ENCODE results near the gene PPT2.
"Not testable (repeated sequence)": the region's sequence is repeated elsewhere in the genome, so short reads cannot be mapped to it uniquely, and the experiment has no call there.

Gene PPT2

DNA sequence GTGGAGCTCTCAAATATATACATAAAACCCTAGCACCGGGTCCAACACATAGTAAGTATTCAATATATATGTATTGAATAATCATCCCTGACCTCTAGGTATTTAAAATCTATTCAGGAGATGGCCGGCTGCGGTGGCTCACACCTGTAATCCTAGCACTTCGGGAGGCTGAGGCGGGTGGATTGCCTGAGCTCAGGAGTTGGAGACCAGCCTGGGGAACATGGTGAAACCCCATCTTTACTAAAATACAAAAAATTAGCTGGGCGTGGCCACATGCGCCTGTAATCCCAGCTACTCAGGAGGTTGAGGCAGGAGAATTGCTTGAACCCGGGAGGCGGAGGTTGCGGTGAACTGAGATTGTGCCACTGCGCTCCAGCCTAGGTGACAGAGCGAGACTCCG, 39.2 kb downstream of the PPT2 start:
- Mint-ChIP-seq H3K4me1 (ENCODE audit: low read depth) (peaks cover 54% of the 10 kb centered on the region), H3K27ac (peak overlapping the region; percentile 97), H3K4me3 (peak overlapping the region; percentile 94)
- H3K9me3 Mint-ChIP-seq (ENCODE audit: low read depth); H3K27me3 Mint-ChIP-seq; H3K36me3 Mint-ChIP-seq: not testable (repeated sequence)

DNA sequence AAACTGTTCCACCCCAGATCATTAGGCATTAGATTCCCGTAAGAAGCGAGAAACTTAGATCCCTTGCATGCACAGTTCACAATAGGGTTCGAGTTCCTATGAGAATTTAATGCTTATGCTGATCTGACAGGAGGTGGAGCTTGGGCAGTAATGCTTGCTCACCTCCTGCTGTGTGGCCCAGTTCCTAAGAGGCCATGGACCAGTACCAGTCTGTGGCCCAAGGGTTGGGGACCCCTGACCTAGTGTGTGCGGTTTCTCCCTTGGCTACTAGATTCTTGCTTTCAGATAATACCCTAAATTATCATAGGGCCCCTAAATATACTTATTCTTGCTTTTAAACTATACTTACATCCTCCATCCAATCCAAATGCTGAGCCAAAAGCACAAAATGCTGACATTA, 40.4 kb downstream of the PPT2 start:
- H3K9me3 Mint-ChIP-seq (ENCODE audit: low read depth) = no peaks in the 10 kb centered on the region
- H3K36me3 Mint-ChIP-seq = no peaks in the 10 kb centered on the region
- H3K27me3 Mint-ChIP-seq = no peaks in the 10 kb centered on the region
- H3K27ac Mint-ChIP-seq = peak overlapping the region; percentile 97
- H3K4me3 Mint-ChIP-seq = peak overlapping the region; percentile 93
- H3K4me1 Mint-ChIP-seq (ENCODE audit: low read depth) = peaks cover 41% of the 10 kb centered on the region

DNA sequence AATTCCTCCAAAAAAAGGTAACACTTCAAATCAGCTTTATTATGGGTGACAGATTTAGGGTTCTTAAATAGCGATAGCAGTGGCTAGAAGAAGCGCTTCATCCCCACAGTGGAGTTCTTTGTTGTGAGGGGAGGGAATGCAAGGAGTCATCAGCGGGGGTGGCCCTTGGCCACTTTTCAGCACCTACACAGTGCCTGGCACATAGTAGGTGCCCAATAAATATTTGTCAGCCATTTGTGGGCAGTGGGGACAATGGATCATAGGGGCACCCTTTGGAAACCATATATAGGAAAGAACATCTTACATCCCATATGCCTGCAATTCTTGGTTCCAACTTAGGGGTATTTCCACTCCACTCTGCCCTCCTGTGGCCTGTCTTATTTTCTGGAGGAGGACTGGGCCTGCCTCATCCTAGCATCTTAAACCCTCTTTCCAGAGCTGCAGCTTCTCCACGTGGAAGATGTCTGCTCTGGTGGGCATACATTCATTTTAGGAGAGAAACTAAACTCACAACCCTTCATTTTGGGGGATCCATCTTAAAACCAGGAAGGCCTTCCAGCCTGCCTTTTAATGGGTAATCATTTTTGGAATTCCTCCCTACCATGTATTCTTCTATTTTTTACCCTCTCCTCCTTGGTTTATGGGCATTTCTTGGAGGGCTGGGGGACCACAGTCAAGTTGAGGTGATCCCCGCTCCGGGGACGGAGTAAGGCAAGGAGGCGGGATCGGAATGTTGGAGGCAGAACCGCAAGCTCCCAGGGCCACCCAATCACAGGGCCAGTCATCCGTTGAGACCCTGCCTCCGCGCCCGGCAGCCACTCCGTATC, 41.1 kb downstream of the PPT2 start:
- peaks cover 41% of the 10 kb centered on the region for H3K4me1 Mint-ChIP-seq (ENCODE audit: low read depth)
- H3K27me3 Mint-ChIP-seq = no peaks in the 10 kb centered on the region
- H3K4me3 Mint-ChIP-seq = peak overlapping the region; percentile 93
- peak overlapping the region; percentile 97 for H3K27ac Mint-ChIP-seq
- no peaks in the 10 kb centered on the region for H3K9me3 Mint-ChIP-seq (ENCODE audit: low read depth)
- H3K36me3 Mint-ChIP-seq = no peaks in the 10 kb centered on the region

DNA sequence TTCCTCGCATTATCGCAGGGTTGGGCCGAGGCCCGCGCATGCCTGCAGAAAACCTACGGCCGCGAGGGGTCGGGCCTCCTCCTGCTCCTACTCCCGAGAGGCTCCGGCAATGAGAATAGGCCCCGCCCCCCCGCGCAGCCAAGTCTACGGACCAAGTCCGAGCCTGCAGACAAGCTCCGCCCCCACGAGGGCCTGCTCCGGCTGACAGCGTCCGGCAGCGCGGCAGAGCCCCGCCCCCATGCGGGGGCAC, 41.6 kb downstream of the PPT2 start:
- no peaks in the 10 kb centered on the region for H3K27me3 Mint-ChIP-seq
- no peaks in the 10 kb centered on the region for H3K9me3 Mint-ChIP-seq (ENCODE audit: low read depth)
- no peaks in the 10 kb centered on the region for H3K36me3 Mint-ChIP-seq
- peak overlapping the region; percentile 97 for H3K27ac Mint-ChIP-seq
- peaks cover 41% of the 10 kb centered on the region for H3K4me1 Mint-ChIP-seq (ENCODE audit: low read depth)
- peak overlapping the region; percentile 95 for H3K4me3 Mint-ChIP-seq

DNA sequence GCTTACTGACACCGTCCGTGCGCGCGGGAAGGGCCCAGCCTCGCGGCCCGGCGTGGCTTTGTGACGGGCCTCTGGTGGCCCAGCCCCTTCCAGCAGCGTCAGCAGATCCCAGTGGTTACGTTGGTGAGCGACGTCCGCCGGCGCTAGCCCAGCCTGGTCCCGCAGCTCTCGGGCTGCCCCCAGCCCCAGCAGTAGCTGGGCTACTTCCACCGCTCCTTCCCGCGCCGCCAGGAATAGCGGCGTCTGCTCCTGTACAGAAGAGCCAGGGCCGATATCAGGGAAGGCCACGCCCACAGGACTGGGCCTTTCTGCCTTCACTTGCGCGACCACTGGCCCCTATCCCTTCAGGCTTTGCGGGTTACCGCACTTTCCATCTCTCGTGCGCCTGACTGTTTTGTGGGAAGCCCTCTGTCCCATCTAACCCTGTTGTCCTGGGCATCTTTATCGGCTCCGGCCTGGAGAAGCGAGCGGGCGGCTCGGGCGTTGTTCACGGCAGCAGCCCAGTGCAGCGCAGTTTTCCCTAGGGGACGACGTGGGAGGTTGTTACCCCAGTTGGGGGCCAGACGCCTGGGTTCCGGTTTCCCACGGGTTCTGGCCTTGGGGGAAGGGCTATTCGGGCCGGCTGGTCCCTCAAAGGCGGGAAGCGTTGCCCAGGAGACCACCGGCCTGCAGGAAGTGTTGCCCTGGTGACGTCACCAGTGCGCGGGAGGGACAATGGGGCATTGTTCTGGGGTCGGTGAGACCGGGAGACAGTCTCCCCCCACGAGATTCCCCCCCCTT, 42.2 kb downstream of the PPT2 start:
- peaks cover 39% of the 10 kb centered on the region for H3K4me1 Mint-ChIP-seq (ENCODE audit: low read depth)
- no peaks in the 10 kb centered on the region for H3K36me3 Mint-ChIP-seq
- H3K4me3 Mint-ChIP-seq = peak overlapping the region; percentile 95
- no peaks in the 10 kb centered on the region for H3K27me3 Mint-ChIP-seq
- H3K9me3 Mint-ChIP-seq (ENCODE audit: low read depth) = no peaks in the 10 kb centered on the region
- H3K27ac Mint-ChIP-seq = peak overlapping the region; percentile 97

DNA sequence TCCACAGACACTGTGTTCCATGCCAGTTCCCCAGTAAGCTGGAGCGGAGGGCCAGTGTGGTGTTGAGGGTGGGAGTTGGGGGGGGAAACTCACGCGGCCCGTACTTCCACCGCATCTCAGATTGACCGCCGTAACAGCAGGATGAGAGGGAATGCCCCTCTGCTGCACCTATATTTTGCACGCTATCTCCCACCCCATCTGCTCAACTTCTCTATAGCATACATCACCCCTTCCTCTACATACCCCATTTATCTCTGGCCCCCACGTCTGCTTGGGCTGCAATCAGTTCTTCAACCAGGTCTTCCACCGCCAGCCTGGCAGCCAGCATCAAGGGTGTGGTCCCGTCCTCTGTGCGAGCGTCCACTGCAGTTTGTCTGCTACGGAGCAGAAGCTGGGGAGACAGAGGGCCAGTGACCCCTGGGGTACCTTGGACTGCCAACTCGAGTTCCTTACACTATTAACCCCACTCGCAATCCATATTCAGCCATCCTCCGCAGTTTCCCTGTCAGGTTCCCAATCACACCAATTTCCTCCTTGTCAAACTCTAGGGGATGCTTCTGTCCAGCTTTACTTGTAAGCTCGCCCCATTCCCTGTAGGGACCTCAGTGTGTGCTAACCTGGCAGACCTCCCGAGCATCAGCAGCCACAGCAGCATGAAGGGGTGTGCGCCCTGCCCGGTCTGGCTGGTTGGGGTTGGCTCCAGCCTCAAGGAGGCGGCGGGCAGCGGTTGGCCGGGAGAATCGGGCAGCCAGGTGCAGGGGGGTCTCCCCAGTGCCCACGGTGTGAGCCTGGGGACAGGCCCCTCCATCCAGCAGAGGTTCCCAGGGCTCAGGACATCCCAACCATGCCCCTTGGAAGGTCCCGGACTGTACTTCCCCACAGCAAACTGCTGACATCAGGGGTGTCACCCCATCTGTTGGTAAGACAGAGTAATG, 43.0 kb downstream of the PPT2 start:
- Mint-ChIP-seq H3K9me3 (ENCODE audit: low read depth) (no peaks in the 10 kb centered on the region), H3K27ac (peak overlapping the region; percentile 97), H3K27me3 (no peaks in the 10 kb centered on the region), H3K36me3 (no peaks in the 10 kb centered on the region), H3K4me1 (ENCODE audit: low read depth) (peaks cover 32% of the 10 kb centered on the region), H3K4me3 (peak overlapping the region; percentile 95)

DNA sequence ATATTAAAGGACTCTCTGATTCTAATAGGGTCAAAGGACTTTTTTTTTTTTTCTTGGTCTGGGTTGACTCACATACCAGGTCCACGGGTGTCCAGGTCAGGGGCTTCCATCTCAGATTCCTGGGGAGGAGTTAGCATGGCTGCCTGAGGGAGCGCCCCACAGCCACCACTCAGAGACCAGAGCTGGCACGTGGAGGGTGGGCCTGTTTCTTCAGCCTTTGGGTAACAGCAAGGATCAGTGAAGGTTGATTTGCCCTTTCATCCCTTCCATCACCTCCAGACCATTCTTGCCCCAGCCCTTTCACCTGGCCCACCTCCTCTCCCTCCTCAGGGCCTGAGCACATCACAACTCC, 44.4 kb downstream of the PPT2 start:
- H3K27ac Mint-ChIP-seq = peak overlapping the region; percentile 10
- H3K27me3 Mint-ChIP-seq = no peaks in the 10 kb centered on the region
- no peaks in the 10 kb centered on the region for H3K36me3 Mint-ChIP-seq
- H3K4me1 Mint-ChIP-seq (ENCODE audit: low read depth) = peaks cover 25% of the 10 kb centered on the region
- no peak overlapping the region for H3K4me3 Mint-ChIP-seq
- no peaks in the 10 kb centered on the region for H3K9me3 Mint-ChIP-seq (ENCODE audit: low read depth)

DNA sequence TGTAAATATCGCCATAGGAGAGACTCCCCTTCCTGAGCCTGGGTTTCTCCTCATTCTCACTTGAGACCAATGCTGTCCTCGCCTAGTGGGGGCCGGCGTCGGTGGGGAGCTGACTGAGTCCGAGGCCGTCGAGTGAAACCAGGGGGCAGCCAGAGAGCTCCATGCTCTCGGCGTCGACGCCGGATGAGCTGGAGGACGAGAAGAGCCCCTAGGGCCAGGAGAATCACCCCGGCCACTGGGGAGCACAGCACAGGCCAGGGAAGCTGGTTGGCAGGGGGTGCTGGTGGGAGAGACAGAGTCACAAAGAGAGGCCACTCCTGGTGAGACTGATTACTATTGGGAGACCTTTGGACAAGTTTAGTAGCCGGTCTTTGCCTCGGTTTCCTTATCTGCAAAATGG, 44.9 kb downstream of the PPT2 start:
- Mint-ChIP-seq H3K27ac (no peak overlapping the region), H3K9me3 (ENCODE audit: low read depth) (no peaks in the 10 kb centered on the region), H3K4me3 (no peak overlapping the region), H3K4me1 (ENCODE audit: low read depth) (peaks cover 19% of the 10 kb centered on the region), H3K36me3 (no peaks in the 10 kb centered on the region), H3K27me3 (no peaks in the 10 kb centered on the region)

DNA sequence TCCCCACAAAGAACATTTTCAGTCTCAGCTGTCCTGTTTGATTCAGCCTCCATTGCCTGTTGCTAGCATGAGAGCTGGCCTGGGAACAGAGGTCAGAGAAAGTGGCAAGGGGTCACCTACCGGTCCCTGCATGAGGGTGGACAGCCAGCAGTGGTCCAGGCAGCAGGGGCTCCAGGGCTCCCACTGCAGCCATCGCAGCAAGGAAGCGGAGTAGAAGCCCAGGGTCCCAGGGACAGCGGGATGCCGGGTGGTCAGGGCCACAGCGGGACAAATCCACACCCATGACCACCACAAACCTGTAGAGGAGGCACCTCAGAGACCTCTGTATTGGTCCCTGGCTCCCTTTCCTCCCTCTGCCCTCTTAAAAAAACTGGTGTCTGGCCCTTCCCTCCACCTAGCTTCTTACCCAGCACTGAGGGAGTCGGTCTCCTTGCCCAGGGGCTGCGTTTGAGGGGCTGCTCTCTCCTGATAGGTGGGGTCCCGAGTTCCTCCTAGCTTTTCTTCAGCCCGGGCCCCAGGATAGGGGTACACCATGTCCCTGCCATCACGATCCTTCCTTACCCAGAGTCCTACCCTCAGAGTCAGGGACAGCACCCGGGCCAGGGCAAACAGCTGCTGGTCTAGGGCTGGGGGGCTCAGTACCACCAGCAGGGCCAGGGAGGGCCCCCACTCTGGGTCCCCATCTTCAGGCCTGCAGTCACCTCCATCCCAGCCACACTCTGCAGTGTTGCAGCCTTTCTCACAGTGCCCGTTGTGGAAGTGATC, 47.0 kb downstream of the PPT2 start:
- Mint-ChIP-seq H3K36me3 (no peaks in the 10 kb centered on the region), H3K4me1 (ENCODE audit: low read depth) (peaks cover 4% of the 10 kb centered on the region), H3K4me3 (no peak overlapping the region), H3K27me3 (no peaks in the 10 kb centered on the region), H3K27ac (no peak overlapping the region), H3K9me3 (ENCODE audit: low read depth) (no peaks in the 10 kb centered on the region)

DNA sequence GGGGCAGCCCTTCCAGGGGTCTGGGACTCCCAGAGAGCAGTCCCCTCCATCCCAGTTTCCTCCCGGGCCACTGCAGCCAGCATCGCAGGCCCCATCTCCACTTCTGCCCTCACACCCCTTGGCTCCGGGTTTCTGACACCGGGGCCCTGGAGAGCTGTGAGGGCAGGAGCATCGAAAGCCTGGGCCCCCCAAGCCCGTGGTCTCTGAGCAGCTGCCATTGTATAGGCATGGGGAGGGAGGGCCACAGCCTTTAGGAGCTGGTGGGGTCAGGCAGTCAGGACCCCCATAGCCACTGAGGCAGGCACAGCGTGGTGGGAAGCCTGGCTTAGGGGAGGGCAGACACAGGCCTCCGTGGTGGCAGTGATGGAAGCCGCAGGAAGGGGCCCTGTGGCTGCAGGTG, 48.2 kb downstream of the PPT2 start:
- Mint-ChIP-seq H3K27me3 (no peaks in the 10 kb centered on the region), H3K9me3 (ENCODE audit: low read depth) (no peaks in the 10 kb centered on the region), H3K4me3 (no peak overlapping the region), H3K36me3 (no peaks in the 10 kb centered on the region), H3K4me1 (ENCODE audit: low read depth) (no peaks in the 10 kb centered on the region), H3K27ac (no peak overlapping the region)

DNA sequence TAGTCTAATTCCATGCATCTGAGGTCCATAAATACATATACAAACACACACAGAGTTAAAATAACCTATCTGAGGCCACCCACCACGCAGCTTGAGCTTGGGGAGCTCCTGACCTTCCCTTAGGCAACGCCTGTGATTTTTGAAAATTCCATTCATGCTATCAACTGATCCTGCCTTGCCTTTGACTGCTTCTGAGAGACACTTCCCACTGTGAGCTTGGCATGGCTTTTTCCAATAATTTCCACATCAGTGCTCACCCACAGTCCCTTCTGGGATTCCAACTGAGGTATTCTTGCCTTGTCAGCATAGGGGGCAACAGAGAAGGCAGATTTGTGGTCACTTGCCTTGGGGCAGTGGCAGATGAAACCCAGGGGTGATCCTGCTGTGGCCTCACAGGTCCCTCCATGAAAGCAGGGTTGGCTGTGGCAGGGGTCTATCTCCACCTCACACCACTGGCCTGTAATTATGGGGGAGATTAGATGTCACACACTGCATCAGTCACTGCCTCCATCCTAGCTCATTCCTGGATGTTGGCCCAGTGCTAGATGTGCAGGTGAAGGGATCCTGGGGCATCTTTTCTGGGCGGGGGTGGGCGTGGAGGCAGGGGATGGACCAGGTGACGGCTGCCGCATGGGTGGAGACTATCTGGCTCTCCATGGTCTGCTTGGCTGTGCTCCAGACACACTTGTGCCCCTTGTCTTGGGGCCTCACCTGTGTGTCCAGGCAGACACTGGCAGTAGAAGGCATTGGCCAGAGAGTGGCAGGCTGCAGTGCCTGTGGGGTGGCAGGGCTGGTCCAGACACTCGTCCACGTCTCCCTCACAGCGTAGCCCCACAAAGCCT, 49.7 kb downstream of the PPT2 start:
- Mint-ChIP-seq H3K4me1 (ENCODE audit: low read depth) (no peaks in the 10 kb centered on the region), H3K27ac (no peak overlapping the region), H3K4me3 (no peak overlapping the region), H3K9me3 (ENCODE audit: low read depth) (no peaks in the 10 kb centered on the region), H3K27me3 (no peaks in the 10 kb centered on the region), H3K36me3 (no peaks in the 10 kb centered on the region)

DNA sequence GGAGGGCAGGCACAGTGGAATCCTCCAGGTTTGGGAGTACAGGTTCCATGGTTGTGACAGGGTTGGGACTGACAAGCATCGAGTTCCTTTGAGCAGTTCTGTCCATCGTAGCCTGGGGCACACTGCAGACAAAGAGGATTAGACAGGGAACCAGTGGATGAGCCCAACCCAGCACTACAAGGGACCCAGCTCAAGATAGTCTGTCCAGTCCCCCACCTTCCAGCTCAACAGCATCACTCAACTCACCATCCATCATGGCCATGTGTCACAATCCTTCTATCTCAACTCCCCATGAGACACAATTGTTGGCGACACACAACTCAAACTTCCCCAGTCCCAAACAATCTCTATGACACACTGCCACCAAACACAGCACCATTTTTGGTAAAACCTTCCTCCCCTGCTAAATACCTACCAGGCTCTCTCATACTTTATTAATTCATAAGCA, 50.4 kb downstream of the PPT2 start:
- H3K27me3 Mint-ChIP-seq = no peaks in the 10 kb centered on the region
- no peaks in the 10 kb centered on the region for H3K4me1 Mint-ChIP-seq (ENCODE audit: low read depth)
- no peak overlapping the region for H3K27ac Mint-ChIP-seq
- no peaks in the 10 kb centered on the region for H3K9me3 Mint-ChIP-seq (ENCODE audit: low read depth)
- no peaks in the 10 kb centered on the region for H3K36me3 Mint-ChIP-seq
- H3K4me3 Mint-ChIP-seq = no peak overlapping the region

DNA sequence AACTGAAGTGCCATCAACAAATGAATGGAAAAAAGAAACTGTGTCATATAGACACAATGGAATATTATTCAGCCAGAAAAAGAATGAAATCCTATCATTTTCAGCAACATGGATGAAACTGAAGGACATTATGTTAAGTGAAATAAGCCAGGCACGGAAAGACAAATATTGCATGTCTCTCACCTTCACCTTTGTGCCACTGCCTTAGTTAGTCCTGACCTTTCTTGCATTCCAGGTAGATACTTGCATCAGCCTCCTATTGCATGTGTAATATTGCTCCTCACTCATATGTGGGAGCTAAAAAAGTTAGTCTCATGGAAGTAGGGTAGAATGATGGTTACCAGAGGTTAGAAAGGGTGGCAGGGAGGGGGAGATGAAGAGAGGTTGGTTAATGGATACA, 55.1 kb downstream of the PPT2 start:
- no peaks in the 10 kb centered on the region for H3K27me3 Mint-ChIP-seq
- no peak overlapping the region for H3K27ac Mint-ChIP-seq
- H3K36me3 Mint-ChIP-seq = no peaks in the 10 kb centered on the region
- H3K9me3 Mint-ChIP-seq (ENCODE audit: low read depth) = no peaks in the 10 kb centered on the region
- H3K4me3 Mint-ChIP-seq = no peak overlapping the region
- no peaks in the 10 kb centered on the region for H3K4me1 Mint-ChIP-seq (ENCODE audit: low read depth)

DNA sequence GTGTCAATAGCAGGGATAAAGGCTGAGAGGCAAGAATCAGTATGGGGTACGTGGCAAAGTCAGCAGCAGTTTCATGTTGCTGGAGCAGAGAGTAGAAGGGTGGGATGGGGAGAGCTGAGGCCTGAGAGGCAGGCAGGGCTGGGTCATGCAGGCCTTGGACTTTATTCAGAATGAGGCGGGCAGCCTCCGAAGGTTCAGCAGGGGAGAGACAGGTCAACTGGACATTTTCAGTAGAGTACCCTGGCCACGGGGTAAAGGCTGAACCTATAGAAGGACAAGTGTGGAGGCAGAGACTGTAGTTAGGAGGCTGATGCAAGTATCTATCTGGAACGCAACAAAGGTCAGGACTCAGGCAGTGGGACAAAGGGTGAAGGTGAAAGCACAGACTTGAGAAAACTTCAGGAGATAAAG, 56.3 kb downstream of the PPT2 start:
- no peaks in the 10 kb centered on the region for H3K9me3 Mint-ChIP-seq (ENCODE audit: low read depth)
- H3K27ac Mint-ChIP-seq = no peak overlapping the region
- H3K27me3 Mint-ChIP-seq = no peaks in the 10 kb centered on the region
- no peak overlapping the region for H3K4me3 Mint-ChIP-seq
- H3K36me3 Mint-ChIP-seq = no peaks in the 10 kb centered on the region
- H3K4me1 Mint-ChIP-seq (ENCODE audit: low read depth) = no peaks in the 10 kb centered on the region

All from activated naive CD8-positive, alpha-beta T cell (primary cell).